ENCODE measurements around the gene KISS1. TPM values are rescaled to one million over a fixed set of nuclear protein-coding genes. Genes with fewer than 3 reads are reported as not detected.

Gene KISS1
- polyA plus RNA-seq, 1 donor from 2014 or later, result not detected

- peaks cover 5% of the 10 kb centered on the region for H3K36me3 ChIP-seq (ENCODE audit: insufficient read depth, low read length)
- no peaks in the 10 kb centered on the region for H3K9me3 ChIP-seq (ENCODE audit: low read length)
- H3K27ac ChIP-seq (ENCODE audit: low read length), result no peak overlapping the region
- H3K9ac ChIP-seq (ENCODE audit: low read length), result no peak overlapping the region
- no peaks in the 10 kb centered on the region for H3F3A ChIP-seq (ENCODE audit: insufficient read depth, low read length, poor library complexity, severe bottlenecking)
- TF ChIP-seq RAD21 (conservative IDR thresholded peaks at IDR 0.05) (no peak), EP300 (conservative IDR thresholded peaks at IDR 0.05; ENCODE audit: poor library complexity, severe bottlenecking) (no peak), SMC3 (conservative IDR thresholded peaks at IDR 0.05; ENCODE audit: poor library complexity) (no peak), EZH2 (IDR thresholded peaks at IDR 0.05; ENCODE audit: borderline replicate concordance, insufficient read depth, low read length, poor library complexity, severe bottlenecking) (no peak), TAF1 (IDR thresholded peaks at IDR 0.05; ENCODE audit: low read depth) (no peak), CTCF (IDR thresholded peaks at IDR 0.05; ENCODE audit: poor library complexity, severe bottlenecking) (no peak), MXI1 (conservative IDR thresholded peaks at IDR 0.05; ENCODE audit: poor library complexity, severe bottlenecking) (no peak), REST (IDR thresholded peaks at IDR 0.05; ENCODE audit: borderline replicate concordance) (no peak), POLR2AphosphoS5 (IDR thresholded peaks at IDR 0.05) (no peak)
- H3K27me3 ChIP-seq (ENCODE audit: insufficient read depth, low read depth, low read length), result no peaks in the 10 kb centered on the region
- no peak overlapping the region for H3K4me3 ChIP-seq (ENCODE audit: low read length)
- H4K20me1 ChIP-seq (ENCODE audit: insufficient read depth), result no peaks in the 10 kb centered on the region
- H3K4me2 ChIP-seq (ENCODE audit: low read length), result no peak overlapping the region
- no peak overlapping the region for H2AFZ ChIP-seq (ENCODE audit: low read depth, low read length)
- no peaks in the 10 kb centered on the region for H3K9me2 ChIP-seq (ENCODE audit: insufficient read depth, low read length)
- no peaks in the 10 kb centered on the region for H3K79me2 ChIP-seq (replicated peaks; ENCODE audit: insufficient read depth, low read length)
Observed at GRCh38 chr1:204221271-204221670, 25.0 kb upstream of the KISS1 start.

GRCh38 chr1:204219971-204220616, 23.8 kb upstream of the KISS1 start:
- no peak overlapping the region for H3K27ac ChIP-seq (ENCODE audit: low read length)

More at GRCh38 chr1:204219971-204220616, 23.8 kb upstream of the KISS1 start:
- H2AFZ ChIP-seq (ENCODE audit: low read depth, low read length), result no peak overlapping the region
- H3K9me2 ChIP-seq (ENCODE audit: insufficient read depth, low read length), result no peaks in the 10 kb centered on the region
- H3K9ac ChIP-seq (ENCODE audit: low read length), result no peak overlapping the region
- H3K27me3 ChIP-seq (ENCODE audit: insufficient read depth, low read depth, low read length), result no peaks in the 10 kb centered on the region
- H3K4me2 ChIP-seq (ENCODE audit: low read length), result no peak overlapping the region
- H4K20me1 ChIP-seq (ENCODE audit: insufficient read depth), result no peaks in the 10 kb centered on the region
- H3K79me2 ChIP-seq (replicated peaks; ENCODE audit: insufficient read depth, low read length), result no peaks in the 10 kb centered on the region
- no peak overlapping the region for H3K4me3 ChIP-seq (ENCODE audit: low read length)
- no peaks in the 10 kb centered on the region for H3K9me3 ChIP-seq (ENCODE audit: low read length)
- TF ChIP-seq SMC3 (conservative IDR thresholded peaks at IDR 0.05; ENCODE audit: poor library complexity) (no peak), MXI1 (conservative IDR thresholded peaks at IDR 0.05; ENCODE audit: poor library complexity, severe bottlenecking) (no peak), EP300 (conservative IDR thresholded peaks at IDR 0.05; ENCODE audit: poor library complexity, severe bottlenecking) (no peak), POLR2AphosphoS5 (IDR thresholded peaks at IDR 0.05) (no peak), RAD21 (conservative IDR thresholded peaks at IDR 0.05) (no peak), EZH2 (IDR thresholded peaks at IDR 0.05; ENCODE audit: borderline replicate concordance, insufficient read depth, low read length, poor library complexity, severe bottlenecking) (no peak), REST (IDR thresholded peaks at IDR 0.05; ENCODE audit: borderline replicate concordance) (no peak), CTCF (IDR thresholded peaks at IDR 0.05; ENCODE audit: poor library complexity, severe bottlenecking) (no peak), TAF1 (IDR thresholded peaks at IDR 0.05; ENCODE audit: low read depth) (no peak)
- no peaks in the 10 kb centered on the region for H3K36me3 ChIP-seq (ENCODE audit: insufficient read depth, low read length)
- H3F3A ChIP-seq (ENCODE audit: insufficient read depth, low read length, poor library complexity, severe bottlenecking), result no peaks in the 10 kb centered on the region

Measured in neural cell (in vitro differentiated cells).